Uterus (tissue), 4 donors: Measurements from ENCODE around the gene FAM53B. TPM values are rescaled to one million over a fixed set of nuclear protein-coding genes. Genes with fewer than 3 reads are reported as not detected.

Source experiments
- DNase-seq, 2 donors: peaks; one replicate each; pipeline ENCODE4 v3.0.0-alpha.2; 2019 to 2020
- H3K27ac ChIP-seq, 2 donors: fragments of 200-600 bp; sonication (generic); 1 replicate in 1 of 2; 2 replicates in 1 of 2; pipeline ENCODE4 v1.5.1; 2016 to 2018
- H3K27me3 ChIP-seq, 2 donors: fragments of 200-600 bp; sonication (generic); one replicate each; pipeline ENCODE4 v1.5.1; 2018 to 2019; ENCODE audit warnings: control low read depth in 1 of 2
- H3K36me3 ChIP-seq, 2 donors: fragments of 200-600 bp; sonication (generic); one replicate each; pipeline ENCODE4 v1.5.1; 2019; ENCODE audit warnings: control low read depth in 1 of 2
- H3K4me1 ChIP-seq, 2 donors: fragments of 200-600 bp; sonication (generic); one replicate each; pipeline ENCODE4 v1.5.1; 2018 to 2019; ENCODE audit warnings: control low read depth in 1 of 2
- H3K4me3 ChIP-seq, 2 donors: fragments of 200-600 bp; sonication (generic); 1 replicate in 1 of 2; 2 replicates in 1 of 2; pipeline ENCODE4 v1.5.1; 2018 to 2019; ENCODE audit warnings: mild to moderate bottlenecking in 1 of 2
- H3K9me3 ChIP-seq, 2 donors: fragments of 200-600 bp; sonication (generic); one replicate each; pipeline ENCODE4 v1.5.1; 2019; ENCODE audit warnings: control low read depth in 1 of 2
- POLR2A ChIP-seq, 2 donors: fragments of 450-650 bp; IDR thresholded peaks; one replicate each; pipeline ENCODE4 v1.6.1; 2016; ENCODE audit warnings: antibody characterized with exemption in 2 of 2, mild to moderate bottlenecking in 1 of 2, moderate library complexity in 1 of 2
- intact Hi-C: fragments of 100-400 bp; cut with DNase I; formaldehyde crosslinking; loops from one replicate; pipeline ENCODE4 v1.15.1; 2023; ENCODE audit warnings: low total_unique reads
- total RNA-seq, 4 donors: library from RNA; depleted of rRNA in 3 of 4; stranded (reverse); fragments of >200 nt in 3 of 4; gene quantifications; one replicate each; pipeline versions ENCODE4 v1.1.0 to v1.2.4, GENCODE V29; 2014 to 2023
- TF ChIP-seq, protein P1 (sequence below), 4 experiments: fragments of 200-600 bp in 2 of 4; fragments of 450-650 bp in 2 of 4; sonication (generic) in 2 of 4; IDR thresholded peaks; one replicate each; pipeline ENCODE4 v1.5.1; 2016 to 2019; ENCODE audit warnings: antibody characterized with exemption in 4 of 4, mild to moderate bottlenecking in 2 of 4, moderate library complexity in 1 of 4
- donor health status: DM: yes; HTN: yes; CAD: no.

The FAM53B gene
- total RNA-seq, 4 donors from 2014 or later = 10.9 to 94.3 (median 67.8) TPM

DNA sequence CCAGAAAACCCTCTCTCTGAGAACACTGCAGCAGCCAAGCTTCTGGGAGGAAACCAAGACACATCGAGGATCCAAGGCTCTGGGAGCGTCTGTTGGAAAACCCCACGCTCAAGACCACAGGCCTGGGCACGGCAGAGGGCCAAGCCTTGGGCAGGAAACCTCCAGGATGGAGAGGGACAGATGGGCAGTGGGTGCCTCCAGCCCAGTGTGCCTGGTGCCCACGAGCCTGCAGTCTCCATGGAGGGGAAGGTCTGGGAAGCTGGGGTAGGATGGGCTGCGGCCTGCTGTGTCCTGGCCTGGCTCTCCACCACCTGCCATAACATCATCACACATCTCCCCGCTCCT is 96.1 kb downstream of the FAM53B start:
- no peaks in the 10 kb centered on the region for H3K9me3 ChIP-seq
- TF ChIP-seq POLR2A (IDR thresholded peaks at IDR 0.05) = no peak
- TF ChIP-seq, protein P1, sequence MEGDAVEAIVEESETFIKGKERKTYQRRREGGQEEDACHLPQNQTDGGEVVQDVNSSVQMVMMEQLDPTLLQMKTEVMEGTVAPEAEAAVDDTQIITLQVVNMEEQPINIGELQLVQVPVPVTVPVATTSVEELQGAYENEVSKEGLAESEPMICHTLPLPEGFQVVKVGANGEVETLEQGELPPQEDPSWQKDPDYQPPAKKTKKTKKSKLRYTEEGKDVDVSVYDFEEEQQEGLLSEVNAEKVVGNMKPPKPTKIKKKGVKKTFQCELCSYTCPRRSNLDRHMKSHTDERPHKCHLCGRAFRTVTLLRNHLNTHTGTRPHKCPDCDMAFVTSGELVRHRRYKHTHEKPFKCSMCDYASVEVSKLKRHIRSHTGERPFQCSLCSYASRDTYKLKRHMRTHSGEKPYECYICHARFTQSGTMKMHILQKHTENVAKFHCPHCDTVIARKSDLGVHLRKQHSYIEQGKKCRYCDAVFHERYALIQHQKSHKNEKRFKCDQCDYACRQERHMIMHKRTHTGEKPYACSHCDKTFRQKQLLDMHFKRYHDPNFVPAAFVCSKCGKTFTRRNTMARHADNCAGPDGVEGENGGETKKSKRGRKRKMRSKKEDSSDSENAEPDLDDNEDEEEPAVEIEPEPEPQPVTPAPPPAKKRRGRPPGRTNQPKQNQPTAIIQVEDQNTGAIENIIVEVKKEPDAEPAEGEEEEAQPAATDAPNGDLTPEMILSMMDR (IDR thresholded peaks at IDR 0.05) = no peak
- no peaks in the 10 kb centered on the region for H3K27me3 ChIP-seq
- intact Hi-C loops = no loop called here
- peak overlapping the region; percentile 74 to 84 for H3K27ac ChIP-seq
- H3K4me3 ChIP-seq = no peak overlapping the region
- peaks cover 17 to 46% of the 10 kb centered on the region in 2 donors for H3K4me1 ChIP-seq
- DNase-seq = no peak
- H3K36me3 ChIP-seq = no peaks in the 10 kb centered on the region

DNA sequence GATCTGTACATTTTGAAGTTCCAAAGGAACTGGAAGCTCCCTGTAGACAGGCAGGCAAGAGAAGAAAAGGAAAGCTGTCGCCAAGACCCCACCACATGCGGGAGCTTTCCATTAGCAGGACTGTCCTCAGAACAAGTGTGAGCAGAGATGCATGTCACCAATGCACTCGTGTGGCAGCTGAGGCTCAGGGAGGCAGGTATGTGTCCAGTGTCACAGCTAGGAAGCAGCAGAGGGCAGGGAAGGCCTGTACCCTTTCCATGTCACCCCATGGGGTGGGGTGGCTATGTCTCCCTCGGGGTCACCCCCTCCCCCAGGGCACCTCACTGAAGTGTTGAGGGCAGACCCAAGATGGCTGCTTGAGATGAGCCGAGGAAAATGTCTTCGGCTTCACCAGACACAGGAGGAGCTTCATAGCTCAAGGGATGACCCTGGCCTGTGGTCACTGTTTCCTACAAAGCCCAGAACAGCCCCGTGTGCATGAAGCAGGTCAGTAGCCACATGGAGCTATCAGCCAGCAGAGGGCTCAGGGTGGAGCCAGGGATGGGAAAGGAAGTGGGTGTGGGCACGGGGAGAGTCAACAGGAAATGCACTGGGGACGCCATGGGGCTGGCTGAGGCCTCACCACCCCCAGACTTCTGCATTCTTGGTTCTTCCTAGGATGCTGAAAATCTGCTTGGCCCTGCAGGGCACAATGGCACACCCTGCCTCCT is 96.6 kb downstream of the FAM53B start:
- intact Hi-C loops = no loop called here
- DNase-seq = no peak
- Histone ChIP-seq H3K27me3 (no peaks in the 10 kb centered on the region), H3K9me3 (no peaks in the 10 kb centered on the region), H3K4me3 (no peak overlapping the region), H3K27ac (peak overlapping the region; percentile 74 to 84), H3K36me3 (no peaks in the 10 kb centered on the region), H3K4me1 (peaks cover 17 to 46% of the 10 kb centered on the region in 2 donors)
- TF ChIP-seq POLR2A (IDR thresholded peaks at IDR 0.05) = no peak
- TF ChIP-seq, protein P1 (IDR thresholded peaks at IDR 0.05) = peak in 1 of 4 experiments; percentile 4

DNA sequence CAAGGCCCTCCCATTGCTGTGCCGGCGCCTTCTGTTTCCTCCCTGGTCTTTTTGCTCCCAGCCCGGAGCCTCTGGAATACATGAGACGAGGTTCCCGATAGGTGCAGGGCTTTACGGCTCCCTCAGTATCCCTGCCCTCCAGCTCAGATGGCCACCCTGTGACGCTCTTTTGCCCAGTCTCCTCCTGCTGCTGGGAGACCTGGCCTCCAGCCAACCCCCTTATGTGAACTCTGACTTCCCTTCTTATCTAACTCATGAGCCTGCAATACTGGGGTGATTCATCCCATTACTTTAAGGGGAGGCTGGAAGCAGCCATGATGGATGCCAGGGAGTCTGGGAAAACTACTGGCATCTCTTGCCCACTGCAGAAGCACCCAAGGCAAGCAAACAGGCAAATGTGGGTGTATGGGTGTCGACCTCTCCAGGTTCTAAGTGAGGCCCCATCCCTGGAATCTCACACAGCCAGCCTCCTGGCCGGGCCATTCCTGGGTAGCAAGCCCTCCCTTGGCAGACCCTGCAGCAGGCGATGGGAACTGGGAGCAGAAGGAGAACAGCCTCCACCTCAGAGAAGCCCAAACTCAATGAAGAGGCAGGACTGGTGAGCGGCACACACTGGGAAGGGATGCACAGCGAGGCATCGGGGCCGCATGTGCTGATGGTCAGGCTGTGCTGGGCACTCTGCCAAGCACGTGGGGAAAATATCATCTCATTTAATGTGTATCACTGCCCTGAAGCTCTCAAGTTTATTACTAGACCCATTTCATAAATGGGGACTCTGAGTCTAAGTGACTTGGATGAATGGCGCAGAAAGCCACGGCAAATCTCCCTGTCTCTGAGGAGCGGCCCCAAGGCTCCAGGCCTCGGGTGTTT is 97.5 kb downstream of the FAM53B start:
- intact Hi-C loops = no loop called here
- no peak overlapping the region for H3K4me3 ChIP-seq
- no peaks in the 10 kb centered on the region for H3K36me3 ChIP-seq
- no peaks in the 10 kb centered on the region for H3K27me3 ChIP-seq
- H3K27ac ChIP-seq = peak overlapping the region; percentile 74 to 84
- peaks cover 20 to 50% of the 10 kb centered on the region in 2 donors for H3K4me1 ChIP-seq
- TF ChIP-seq, protein P1 (IDR thresholded peaks at IDR 0.05) = no peak
- TF ChIP-seq POLR2A (IDR thresholded peaks at IDR 0.05) = no peak
- H3K9me3 ChIP-seq = no peaks in the 10 kb centered on the region
- peak; percentile 86 to 91 for DNase-seq

DNA sequence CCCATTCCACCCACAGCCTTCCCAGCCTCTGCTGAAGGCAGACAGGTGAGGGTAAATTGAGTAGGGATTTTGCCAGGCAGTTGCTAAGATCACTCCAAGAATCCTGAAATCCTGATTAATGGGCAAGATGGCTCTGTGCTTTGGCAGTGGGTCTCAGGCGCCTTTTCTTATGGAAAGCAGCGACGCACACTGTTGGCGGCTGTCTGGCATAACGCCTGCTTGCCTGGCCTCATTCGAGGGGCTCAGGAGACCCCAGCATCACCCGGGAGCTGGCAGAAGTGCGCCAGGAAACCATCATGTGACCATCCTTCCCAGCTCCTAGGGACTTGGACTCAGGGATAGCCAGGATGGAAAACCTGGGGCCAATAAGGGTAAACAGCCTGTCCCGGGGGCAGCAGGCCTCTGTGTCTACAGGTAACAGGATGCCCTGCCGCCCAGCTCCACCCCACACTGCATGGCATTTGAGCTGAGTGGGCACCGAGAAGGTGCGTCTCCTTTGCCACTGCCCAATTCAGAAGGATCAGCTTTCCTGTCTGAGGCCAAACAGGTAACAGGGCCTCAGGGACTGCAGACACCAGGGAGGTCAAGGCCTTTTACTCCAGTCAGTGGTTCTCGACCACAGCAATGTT is 98.6 kb downstream of the FAM53B start:
- intact Hi-C loops = no loop called here
- no peak for DNase-seq

More for the DNA sequence above, 98.6 kb downstream of the FAM53B start:
- Histone ChIP-seq H3K9me3 (no peaks in the 10 kb centered on the region), H3K4me3 (no peak overlapping the region), H3K4me1 (peaks cover 28 to 61% of the 10 kb centered on the region in 2 donors), H3K27ac (peak overlapping the region; percentile 74 to 84), H3K27me3 (no peaks in the 10 kb centered on the region), H3K36me3 (no peaks in the 10 kb centered on the region)
- TF ChIP-seq POLR2A (IDR thresholded peaks at IDR 0.05) = no peak
- TF ChIP-seq, protein P1 (IDR thresholded peaks at IDR 0.05) = no peak
